ENCODE data around the gene DNAI2. TPM values are rescaled to one million over a fixed set of nuclear protein-coding genes. Genes with fewer than 3 reads are reported as not detected.

Gene DNAI2
- total RNA-seq, 4 donors from 2014 or later = 2.1 TPM; not detected in 3

DNA sequence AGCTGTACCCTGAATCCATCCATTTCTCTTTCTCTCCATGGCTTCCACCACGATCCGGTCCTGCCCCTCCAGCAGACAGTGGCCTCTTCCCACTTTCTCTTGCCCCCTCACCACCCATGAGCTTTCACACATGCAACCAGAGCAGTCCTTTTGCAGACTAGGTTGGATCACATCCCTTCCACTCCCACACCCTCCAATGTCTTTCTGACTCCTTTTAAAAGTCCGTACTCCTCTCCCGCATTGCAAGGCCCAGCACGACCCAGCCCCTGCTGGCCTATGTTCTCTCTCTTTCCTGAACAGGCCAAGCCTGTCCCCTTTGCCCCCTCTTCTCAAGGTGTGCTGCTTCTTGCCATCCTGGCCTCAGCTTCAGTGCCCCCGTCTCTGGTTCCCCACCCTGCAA, 22.5 kb upstream of the DNAI2 start:
- no peaks in the 10 kb centered on the region for H3K27me3 ChIP-seq
- intact Hi-C loops (cut with DNase I; ENCODE audit: low total_unique reads) = no loop called here
- H3K9me3 ChIP-seq = no peaks in the 10 kb centered on the region
- TF ChIP-seq, protein P1, sequence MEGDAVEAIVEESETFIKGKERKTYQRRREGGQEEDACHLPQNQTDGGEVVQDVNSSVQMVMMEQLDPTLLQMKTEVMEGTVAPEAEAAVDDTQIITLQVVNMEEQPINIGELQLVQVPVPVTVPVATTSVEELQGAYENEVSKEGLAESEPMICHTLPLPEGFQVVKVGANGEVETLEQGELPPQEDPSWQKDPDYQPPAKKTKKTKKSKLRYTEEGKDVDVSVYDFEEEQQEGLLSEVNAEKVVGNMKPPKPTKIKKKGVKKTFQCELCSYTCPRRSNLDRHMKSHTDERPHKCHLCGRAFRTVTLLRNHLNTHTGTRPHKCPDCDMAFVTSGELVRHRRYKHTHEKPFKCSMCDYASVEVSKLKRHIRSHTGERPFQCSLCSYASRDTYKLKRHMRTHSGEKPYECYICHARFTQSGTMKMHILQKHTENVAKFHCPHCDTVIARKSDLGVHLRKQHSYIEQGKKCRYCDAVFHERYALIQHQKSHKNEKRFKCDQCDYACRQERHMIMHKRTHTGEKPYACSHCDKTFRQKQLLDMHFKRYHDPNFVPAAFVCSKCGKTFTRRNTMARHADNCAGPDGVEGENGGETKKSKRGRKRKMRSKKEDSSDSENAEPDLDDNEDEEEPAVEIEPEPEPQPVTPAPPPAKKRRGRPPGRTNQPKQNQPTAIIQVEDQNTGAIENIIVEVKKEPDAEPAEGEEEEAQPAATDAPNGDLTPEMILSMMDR (IDR thresholded peaks at IDR 0.05) = no peak
- no peak for TF ChIP-seq POLR2A (IDR thresholded peaks at IDR 0.05)
- no peaks in the 10 kb centered on the region for H3K4me1 ChIP-seq
- H3K4me3 ChIP-seq = no peak overlapping the region
- no peak for DNase-seq
- H3K27ac ChIP-seq = no peak overlapping the region
- no peaks in the 10 kb centered on the region for H3K36me3 ChIP-seq

DNA sequence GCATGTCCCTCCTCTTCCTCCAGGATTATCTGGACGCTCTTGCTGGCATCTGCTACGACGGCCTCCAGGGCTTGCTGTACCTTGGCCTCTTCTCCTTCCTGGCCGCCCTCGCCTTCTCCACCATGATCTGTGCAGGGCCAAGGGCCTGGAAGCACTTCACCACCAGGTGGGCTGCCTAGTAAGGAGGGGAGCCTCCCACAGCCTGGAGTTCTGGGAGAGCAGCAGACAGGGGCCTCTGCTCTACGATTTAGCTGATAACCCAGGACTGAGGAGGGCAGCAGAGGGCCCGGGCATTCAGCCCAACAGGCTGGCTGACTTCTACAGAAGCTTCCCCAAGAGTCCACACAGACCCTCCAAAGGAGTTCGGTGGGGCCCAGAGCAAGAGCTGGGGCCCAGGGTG, 21.8 kb upstream of the DNAI2 start:
- no peaks in the 10 kb centered on the region for H3K36me3 ChIP-seq

DNA sequence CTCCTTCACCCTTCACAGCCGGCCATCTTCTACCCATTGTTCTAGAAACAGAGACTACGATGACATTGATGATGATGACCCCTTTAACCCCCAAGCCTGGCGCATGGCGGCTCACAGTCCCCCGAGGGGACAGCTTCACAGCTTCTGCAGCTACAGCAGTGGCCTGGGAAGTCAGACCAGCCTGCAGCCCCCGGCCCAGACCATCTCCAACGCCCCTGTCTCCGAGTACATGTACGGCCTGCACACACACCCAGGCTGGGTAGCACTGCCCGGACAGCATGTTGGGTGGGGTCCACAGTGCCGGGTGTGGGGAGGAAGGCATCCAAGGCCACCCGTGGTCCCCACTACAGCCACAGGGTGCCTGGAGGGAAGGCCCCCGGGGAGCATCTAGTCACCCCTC, 21.0 kb upstream of the DNAI2 start:
- intact Hi-C loops (cut with DNase I; ENCODE audit: low total_unique reads) = no loop called here
- H3K4me1 ChIP-seq = no peaks in the 10 kb centered on the region
- no peaks in the 10 kb centered on the region for H3K9me3 ChIP-seq
- no peaks in the 10 kb centered on the region for H3K36me3 ChIP-seq
- H3K4me3 ChIP-seq = no peak overlapping the region
- TF ChIP-seq, protein P1 (IDR thresholded peaks at IDR 0.05) = no peak
- no peak for TF ChIP-seq POLR2A (IDR thresholded peaks at IDR 0.05)
- no peak for DNase-seq
- H3K27me3 ChIP-seq = no peaks in the 10 kb centered on the region
- H3K27ac ChIP-seq = no peak overlapping the region

More for the DNA sequence above, 21.8 kb upstream of the DNAI2 start:
- intact Hi-C loops (cut with DNase I; ENCODE audit: low total_unique reads) = no loop called here
- TF ChIP-seq, protein P1 (IDR thresholded peaks at IDR 0.05) = no peak
- no peak for TF ChIP-seq POLR2A (IDR thresholded peaks at IDR 0.05)
- Histone ChIP-seq H3K27me3 (no peaks in the 10 kb centered on the region), H3K4me1 (no peaks in the 10 kb centered on the region), H3K9me3 (no peaks in the 10 kb centered on the region), H3K27ac (no peak overlapping the region), H3K4me3 (no peak overlapping the region)
- DNase-seq = no peak

DNA sequence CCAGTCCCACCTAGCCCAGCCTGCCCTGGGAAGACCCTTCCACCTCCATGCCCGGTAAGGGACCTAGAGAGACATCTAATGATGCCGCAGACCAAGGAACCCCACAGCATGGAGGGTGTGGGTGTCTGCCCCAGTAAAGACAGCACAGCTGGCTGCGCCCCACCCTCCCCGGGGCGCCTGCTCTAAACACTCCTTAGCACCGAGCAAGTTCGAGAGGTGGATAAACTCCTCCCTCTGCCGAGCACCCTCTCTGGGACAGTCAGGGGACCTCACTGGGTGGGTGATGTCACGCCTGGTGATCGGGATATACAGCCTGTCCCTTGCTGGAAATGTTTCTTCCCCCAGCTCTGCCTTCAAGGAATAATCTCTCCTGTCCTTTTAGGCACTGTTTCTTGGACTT, 16.7 kb upstream of the DNAI2 start:
- intact Hi-C loops (cut with DNase I; ENCODE audit: low total_unique reads) = no loop called here
- Histone ChIP-seq H3K4me1 (no peaks in the 10 kb centered on the region), H3K27me3 (no peaks in the 10 kb centered on the region)

DNA sequence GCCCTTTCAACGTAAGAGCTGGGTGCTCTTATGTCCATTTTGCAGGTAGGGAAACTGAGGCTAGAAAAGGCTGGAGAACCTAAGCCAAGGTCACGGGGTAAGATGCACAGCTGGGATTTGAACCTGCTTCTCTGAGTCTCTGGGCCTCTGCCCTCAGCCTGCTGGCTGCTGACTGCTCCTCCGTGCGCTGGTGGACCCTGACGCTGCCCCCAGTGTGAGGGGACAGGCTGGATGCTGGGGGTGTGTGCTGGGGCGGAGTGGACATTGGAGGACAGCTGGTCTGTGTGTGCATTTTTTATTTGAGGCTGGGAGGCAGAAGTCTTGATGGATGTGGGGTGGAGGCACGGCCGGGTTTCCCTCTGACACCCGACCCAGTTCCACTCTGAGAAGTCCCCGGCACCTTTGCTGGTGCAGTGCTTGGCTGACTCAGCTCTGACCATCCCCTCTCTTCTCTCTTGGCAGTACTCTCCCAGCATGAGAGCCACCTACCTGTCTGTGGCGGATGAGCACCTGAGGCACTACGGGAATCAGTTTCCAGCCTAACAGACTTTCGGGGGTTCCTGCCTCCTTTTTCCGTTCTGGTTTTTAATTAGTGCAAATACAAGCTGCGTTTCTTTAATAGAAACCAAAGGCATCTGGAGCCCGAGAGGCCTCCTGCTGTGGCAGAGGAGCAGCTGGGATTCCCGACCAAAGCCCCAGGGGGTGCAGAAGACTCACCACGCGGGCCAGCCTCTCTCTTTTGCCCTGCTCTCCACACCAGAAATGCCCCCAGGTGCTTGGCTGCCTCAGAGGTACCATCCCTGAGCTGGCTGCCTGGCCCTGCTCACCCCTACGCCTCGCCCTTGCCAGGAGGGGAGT, 14.1 kb upstream of the DNAI2 start:
- no peak for TF ChIP-seq POLR2A (IDR thresholded peaks at IDR 0.05)
- TF ChIP-seq, protein P1 (IDR thresholded peaks at IDR 0.05) = no peak
- no peaks in the 10 kb centered on the region for H3K27me3 ChIP-seq
- H3K4me3 ChIP-seq = no peak overlapping the region
- no peaks in the 10 kb centered on the region for H3K9me3 ChIP-seq
- H3K4me1 ChIP-seq = no peaks in the 10 kb centered on the region
- H3K27ac ChIP-seq = no peak overlapping the region
- no peak for DNase-seq
- intact Hi-C loops (cut with DNase I; ENCODE audit: low total_unique reads) = no loop called here
- H3K36me3 ChIP-seq = no peaks in the 10 kb centered on the region

More for the DNA sequence above, 16.7 kb upstream of the DNAI2 start:
- Histone ChIP-seq H3K4me3 (no peak overlapping the region), H3K27ac (no peak overlapping the region), H3K9me3 (no peaks in the 10 kb centered on the region), H3K36me3 (no peaks in the 10 kb centered on the region)
- TF ChIP-seq POLR2A (IDR thresholded peaks at IDR 0.05) = no peak
- TF ChIP-seq, protein P1 (IDR thresholded peaks at IDR 0.05) = no peak
- DNase-seq = no peak

Data from uterus (tissue), 4 donors.